HG03460 (cell line): ENCODE data around the gene ZNF599.
A peak's percentile ranks its signal among the peaks of the same experiment; 100 is the strongest.
"Not testable (repeated sequence)": the region's sequence is repeated elsewhere in the genome, so short reads cannot be mapped to it uniquely, and the experiment has no call there.

ENCODE experiments used
- ATAC-seq: cut with Tn5 transposase; IDR thresholded peaks from one replicate; pipeline ENCODE4 v1.9.1; 2021; ENCODE audit not compliant: unreplicated experiment

The ZNF599 gene

GRCh38 chr19:34772697-34773554, at the start of gene ZNF599:
Gene ZNF599 (minus strand): TSS chr19:34773215. CDS start chr19:34772841, 374 bp downstream.
- peak; percentile 96 for ATAC-seq

GRCh38 chr19:34818270-34818669, 45.3 kb upstream of the ZNF599 start:
- ATAC-seq: no peak

GRCh38 chr19:34816708-34817107, 43.7 kb upstream of the ZNF599 start:
- ATAC-seq: no peak

DNA sequence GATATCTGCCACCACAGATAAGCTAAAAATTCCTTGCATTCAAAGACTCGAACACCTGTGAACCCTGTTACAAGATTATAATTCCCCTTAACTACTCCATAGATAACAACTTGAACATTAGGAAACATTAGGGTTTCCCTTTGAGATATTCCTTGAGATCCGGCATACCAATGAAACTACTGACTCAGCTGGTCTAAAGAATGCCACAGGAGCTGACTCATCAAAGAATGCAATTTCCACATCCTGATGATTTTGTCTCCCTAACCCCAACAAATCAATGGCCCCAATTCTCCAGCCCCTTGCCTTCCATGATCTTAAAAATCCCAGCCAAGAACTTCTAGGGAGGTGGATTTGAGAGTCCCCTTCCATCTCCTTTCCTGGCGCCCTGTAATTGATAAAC, 35.6 kb upstream of the ZNF599 start:
- no peak for ATAC-seq

- no peak for ATAC-seq
These were observed 34.2 kb upstream of the ZNF599 start for GRCh38 chr19:34806976-34807860.

- no peak for ATAC-seq
These were observed 31.1 kb upstream of the ZNF599 start for GRCh38 chr19:34804115-34804514.

DNA sequence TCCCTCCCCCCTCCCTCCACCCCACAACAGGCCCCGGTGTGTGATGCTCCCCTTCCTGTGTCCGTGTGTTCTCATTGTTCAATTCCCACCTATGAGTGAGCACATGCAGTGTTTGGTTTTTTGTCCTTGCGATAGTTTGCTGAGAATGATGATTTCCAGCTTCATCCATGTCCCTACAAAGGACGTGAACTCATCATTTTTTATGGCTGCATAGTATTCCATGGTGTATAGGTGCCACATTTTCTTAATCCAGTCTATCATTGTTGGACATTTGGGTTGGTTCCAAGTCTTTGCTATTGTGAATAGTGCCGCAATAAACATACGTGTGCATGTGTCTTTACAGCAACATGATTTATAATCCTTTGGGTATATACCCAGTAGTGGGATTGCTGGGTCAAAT, 23.9 kb upstream of the ZNF599 start:
- ATAC-seq: not testable (repeated sequence)

- no peak for ATAC-seq
These were observed 21.3 kb upstream of the ZNF599 start for GRCh38 chr19:34794066-34794960.

DNA sequence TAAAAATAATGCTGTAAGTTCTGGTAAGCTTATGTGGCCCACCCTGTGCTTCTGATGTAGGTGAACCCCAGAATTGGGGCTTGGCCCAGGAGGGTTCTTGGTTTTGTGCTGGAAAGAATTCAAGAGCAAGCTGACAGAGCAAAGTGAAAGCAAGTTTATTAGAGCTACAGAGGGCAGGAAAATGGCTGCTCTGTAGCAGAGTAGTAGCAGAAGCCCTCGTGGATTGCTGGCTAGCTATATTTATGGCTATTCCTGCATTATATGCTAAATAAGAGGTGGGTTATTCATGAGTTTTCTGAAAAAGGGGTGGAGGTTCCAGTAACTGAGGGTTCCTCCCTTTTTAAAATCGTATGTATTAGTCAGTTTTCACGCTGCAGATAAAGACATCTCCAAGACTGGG, 20.6 kb upstream of the ZNF599 start:
- no peak for ATAC-seq

- no peak for ATAC-seq
These were observed 15.1 kb upstream of the ZNF599 start for GRCh38 chr19:34788074-34788473.

GRCh38 chr19:34787059-34787824, 14.2 kb upstream of the ZNF599 start:
- no peak for ATAC-seq

GRCh38 chr19:34786236-34786635, 13.2 kb upstream of the ZNF599 start:
- no peak for ATAC-seq

DNA sequence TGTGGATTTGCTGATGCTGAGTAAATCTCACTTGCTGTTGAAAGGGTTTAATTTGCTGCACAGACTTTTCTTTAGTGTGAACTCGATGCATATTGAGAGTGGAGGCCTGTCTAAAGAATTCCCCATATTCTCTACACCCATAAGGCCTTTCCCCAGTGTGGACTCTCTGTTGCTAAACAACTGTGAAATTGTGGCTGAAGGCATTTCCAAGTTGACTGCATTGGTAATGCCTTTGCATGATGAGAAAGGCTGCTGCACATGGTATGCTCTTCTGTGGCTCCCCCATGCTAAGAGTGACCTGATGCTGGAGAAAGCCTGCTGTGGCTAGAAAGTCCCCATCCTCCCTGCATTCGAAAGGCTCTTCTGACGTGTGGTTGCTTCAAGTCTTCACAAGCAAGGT, 6.6 kb upstream of the ZNF599 start:
- no peak for ATAC-seq

DNA sequence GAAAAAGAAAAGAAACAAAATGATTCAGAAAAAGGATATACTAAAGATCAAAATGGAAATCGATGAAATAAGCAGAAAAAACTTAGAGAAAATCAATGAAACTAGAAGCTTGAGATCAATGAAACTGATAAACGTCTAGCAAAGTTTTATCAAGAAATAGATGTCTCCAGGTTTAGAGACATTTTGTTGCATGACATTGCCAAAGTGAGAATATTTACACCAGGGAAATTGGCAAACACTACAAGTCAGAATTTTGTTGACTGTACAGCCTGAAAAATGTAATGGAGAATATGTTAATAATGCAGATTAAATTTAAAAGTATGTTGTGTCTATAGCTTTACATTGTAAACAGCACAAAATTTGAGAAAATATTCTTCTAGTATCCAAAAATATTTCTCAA, 5.3 kb upstream of the ZNF599 start:
- ATAC-seq: no peak

DNA sequence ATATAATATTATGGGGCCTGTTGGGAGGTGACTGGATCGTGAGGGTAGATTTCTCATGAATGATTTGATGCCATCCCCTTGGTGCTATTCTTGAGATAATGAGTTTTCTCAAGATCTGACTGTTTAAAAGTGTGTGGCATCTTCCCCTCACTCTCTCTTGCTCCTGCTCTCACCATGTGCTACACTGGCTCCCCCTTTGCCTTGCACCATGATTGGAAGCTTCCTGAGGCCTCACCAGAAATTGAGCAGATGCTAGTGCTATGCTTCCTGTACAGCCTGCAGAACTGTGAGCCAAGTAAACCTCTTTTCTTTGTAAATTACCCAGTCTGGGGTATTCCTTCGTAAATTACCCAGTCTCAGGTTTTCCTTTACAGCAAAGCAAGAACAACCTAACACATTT, 1.8 kb upstream of the ZNF599 start:
- ATAC-seq: no peak

GRCh38 chr19:34773555-34773864, 495 bp upstream of the ZNF599 start:
- no peak for ATAC-seq

DNA sequence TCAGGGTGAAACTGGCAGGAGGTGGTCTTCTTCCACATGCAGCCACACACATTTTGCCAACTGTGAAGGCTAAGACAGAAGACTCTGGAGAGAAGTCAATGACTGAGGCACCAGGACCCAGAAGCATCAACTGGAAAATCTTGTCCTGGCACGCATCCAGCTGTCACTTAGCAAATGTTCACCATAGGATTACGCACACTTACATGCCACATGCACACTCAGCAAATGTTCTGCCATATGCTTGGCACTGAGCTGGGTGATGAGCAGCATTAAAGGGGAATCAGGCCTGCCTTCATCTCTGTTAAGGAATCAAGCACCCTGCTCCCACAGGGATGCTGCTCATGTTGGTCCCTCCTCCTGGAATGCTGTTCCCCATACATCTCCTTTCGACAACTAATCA, 5.1 kb downstream of the ZNF599 start:
- no peak for ATAC-seq

- ATAC-seq: no peak
These were observed 6.6 kb downstream of the ZNF599 start for GRCh38 chr19:34766386-34766785.

DNA sequence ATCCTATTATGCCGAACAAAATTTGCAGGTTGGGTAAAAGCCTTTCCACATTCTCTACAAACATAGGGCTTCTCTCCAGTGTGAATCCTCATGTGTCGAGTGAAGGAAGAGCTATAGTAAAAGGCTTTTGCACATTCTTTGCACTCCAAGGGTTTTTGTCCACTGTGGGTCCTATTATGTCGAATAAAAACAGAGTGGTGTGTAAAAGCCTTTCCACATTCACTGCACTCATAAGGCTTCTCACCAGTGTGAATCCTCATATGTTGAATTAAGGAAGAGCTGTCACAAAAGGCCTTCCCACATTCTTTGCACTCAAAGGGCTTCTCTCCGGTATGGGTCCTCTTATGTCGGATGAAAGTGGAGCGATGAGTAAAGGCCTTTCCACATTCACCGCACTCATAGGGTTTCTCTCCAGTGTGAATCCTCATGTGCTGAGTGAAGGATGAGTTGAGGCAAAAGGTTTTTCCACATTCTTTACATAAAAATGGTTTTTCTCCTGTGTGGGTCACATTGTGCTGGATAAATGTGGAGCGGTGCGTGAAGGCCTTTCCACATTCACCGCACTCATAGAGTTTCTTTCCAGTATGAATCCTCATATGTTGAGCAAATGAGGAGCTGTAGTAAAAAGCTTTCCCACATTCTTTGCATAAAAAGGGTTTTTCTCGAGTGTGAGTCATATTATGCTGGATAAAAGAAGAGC, 13.6 kb downstream of the ZNF599 start:
- no peak for ATAC-seq

- ATAC-seq: no peak
These were observed 15.6 kb downstream of the ZNF599 start for GRCh38 chr19:34757441-34757840.
